HL-60 (cell line): Measurements from ENCODE around the gene HOXD8.

Experiments
- DNase-seq, 2 experiments: peaks; one replicate each; pipeline ENCODE4 v3.0.0-alpha.2; 2010 to 2020; ENCODE audit warnings: low read depth in 1 of 2, low spot score in 1 of 2
- H3K27ac ChIP-seq: fragments of 250-450 bp; sonication (Bioruptor Pico); replicated peaks from 2 replicates; pipeline ENCODE4 v1.5.1; 2020; ENCODE audit warnings: mild to moderate bottlenecking, moderate library complexity
- H3K27me3 ChIP-seq: fragments of 250-450 bp; sonication (Bioruptor Pico); 2 replicates; pipeline ENCODE4 v1.5.1; 2021; ENCODE audit warnings: mild to moderate bottlenecking, moderate library complexity; ENCODE audit not compliant: insufficient read depth, poor library complexity, severe bottlenecking
- H3K4me3 ChIP-seq: replicated peaks from 2 replicates; pipeline ENCODE4 v1.5.1; 2011; ENCODE audit warnings: mild to moderate bottlenecking, control low read depth, low read length; ENCODE audit not compliant: insufficient read depth
- CTCF ChIP-seq: IDR thresholded peaks from one replicate; pipeline ENCODE4 v1.5.1; 2011; ENCODE audit warnings: low read length, control low read depth, inconsistent platforms; ENCODE audit not compliant: insufficient read depth
- GABPA ChIP-seq: IDR thresholded peaks from 2 replicates; pipeline ENCODE4 v1.6.1; 2012; ENCODE audit warnings: low read depth
- POLR2AphosphoS5 ChIP-seq: IDR thresholded peaks from 2 replicates; pipeline ENCODE4 v1.6.1; 2012; ENCODE audit warnings: low read depth
- REST ChIP-seq: IDR thresholded peaks from 2 replicates; pipeline ENCODE4 v1.6.1; 2012; ENCODE audit warnings: low read depth; ENCODE audit not compliant: insufficient replicate concordance
- SPI1 ChIP-seq: IDR thresholded peaks from 2 replicates; pipeline ENCODE4 v1.6.1; 2012; ENCODE audit warnings: low read depth, mild to moderate bottlenecking, borderline replicate concordance

The HOXD8 gene

GRCh38 chr2:176137906-176138305, 8.4 kb downstream of the HOXD8 start:
- DNase-seq: no peak
- H3K27me3 ChIP-seq: peaks cover 74% of the 10 kb centered on the region
- TF ChIP-seq SPI1 (no peak), GABPA (no peak), CTCF (no peak), POLR2AphosphoS5 (no peak), REST (no peak)
- no peak overlapping the region for H3K27ac ChIP-seq
- H3K4me3 ChIP-seq: no peak overlapping the region

DNA sequence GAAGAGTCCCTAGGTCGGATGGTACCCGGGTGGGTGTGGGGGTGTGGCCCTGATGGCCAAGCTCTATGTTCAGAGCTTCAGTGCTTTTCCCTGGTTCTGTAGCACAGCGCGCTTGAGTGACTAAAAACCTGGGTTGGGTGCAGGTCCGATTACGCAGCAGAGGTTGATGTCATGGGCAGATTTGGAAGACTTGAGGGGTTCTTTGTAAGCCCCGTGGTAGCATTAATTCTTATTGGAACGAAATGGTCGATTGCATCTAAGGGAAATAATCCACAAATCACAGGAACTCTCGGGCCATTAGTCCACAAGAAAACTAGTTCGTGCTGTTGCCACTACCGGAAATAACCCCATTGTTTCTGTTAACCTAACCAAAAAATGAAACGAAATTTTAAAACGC, 9.0 kb downstream of the HOXD8 start:
- DNase-seq: no peak
- TF ChIP-seq REST (no peak), SPI1 (no peak)
- H3K4me3 ChIP-seq: no peak overlapping the region
- peaks cover 67% of the 10 kb centered on the region for H3K27me3 ChIP-seq
- H3K27ac ChIP-seq: no peak overlapping the region

DNA sequence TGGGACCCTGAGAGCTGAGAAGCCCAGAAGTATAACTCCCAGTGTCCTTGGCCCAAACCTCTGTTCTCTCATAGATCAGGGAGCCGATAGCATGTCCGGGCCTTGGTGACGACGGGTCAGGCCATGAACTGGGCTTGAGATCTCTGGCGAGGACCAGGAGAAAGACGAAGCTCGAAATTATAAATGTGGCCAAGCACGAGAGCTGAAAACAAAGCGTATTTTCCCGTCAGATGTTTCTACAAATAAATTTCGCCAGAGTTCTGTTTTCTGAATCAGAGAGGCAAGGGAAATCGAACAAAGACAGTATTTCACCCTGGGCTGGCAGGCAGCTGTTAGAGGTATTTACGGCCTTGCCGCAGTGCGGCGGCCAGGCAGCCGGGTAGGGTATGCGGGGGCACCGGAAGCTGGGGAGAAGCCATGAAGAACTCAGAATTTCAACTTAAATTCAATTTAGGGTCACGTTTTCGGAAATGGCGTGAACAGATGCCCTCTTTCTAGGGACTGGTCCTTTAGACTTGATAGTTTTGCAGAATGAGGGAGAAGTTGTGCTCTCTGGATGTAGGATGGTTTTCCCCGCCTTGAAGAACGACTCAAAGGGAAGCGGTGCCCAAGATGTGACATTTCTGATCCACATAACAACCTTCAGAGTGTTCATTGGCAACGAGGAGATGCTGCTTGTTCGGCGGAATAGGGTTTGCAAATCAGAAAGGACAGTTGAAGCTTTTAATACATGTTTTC, 9.6 kb downstream of the HOXD8 start:
- no peak for DNase-seq
- H3K27ac ChIP-seq: no peak overlapping the region
- H3K27me3 ChIP-seq: peaks cover 65% of the 10 kb centered on the region
- TF ChIP-seq CTCF: no peak
- no peak for TF ChIP-seq REST
- no peak overlapping the region for H3K4me3 ChIP-seq
